ENCODE data around the gene REPIN1. TPM values are rescaled to one million over a fixed set of nuclear protein-coding genes. Genes with fewer than 3 reads are reported as not detected.
"Not testable (repeated sequence)": the region's sequence is repeated elsewhere in the genome, so short reads cannot be mapped to it uniquely, and the experiment has no call there.

The REPIN1 gene
- total and polyA plus RNA-seq, 4 donors: 31.0 to 124 (median 87.9) TPM

GRCh38 chr7:150385302-150385723 is 16.7 kb downstream of the REPIN1 start:
- Histone ChIP-seq H3K9me3 (ENCODE audit: control insufficient read depth, insufficient read depth, low read length) (no peaks in the 10 kb centered on the region), H3K4me3 (ENCODE audit: low read depth, low read length) (no peak overlapping the region), H3K4me1 (ENCODE audit: control insufficient read depth, insufficient read depth, low read length) (peaks cover 89% of the 10 kb centered on the region), H3K36me3 (ENCODE audit: control insufficient read depth, insufficient read depth, low read length) (peaks cover 38% of the 10 kb centered on the region), H3K27ac (ENCODE audit: low read depth, low read length) (peak overlapping the region; percentile 97), H3K27me3 (ENCODE audit: control insufficient read depth, insufficient read depth, low read length) (no peaks in the 10 kb centered on the region)
- peak in 2 of 6 donors; percentile 59 to 73 for DNase-seq (ENCODE audit: low read depth in 4 of 6, low spot score in 6 of 6)
- 18% methylated on average over 12 of the region's 14 CpGs for WGBS (ENCODE audit: insufficient coverage)

DNA sequence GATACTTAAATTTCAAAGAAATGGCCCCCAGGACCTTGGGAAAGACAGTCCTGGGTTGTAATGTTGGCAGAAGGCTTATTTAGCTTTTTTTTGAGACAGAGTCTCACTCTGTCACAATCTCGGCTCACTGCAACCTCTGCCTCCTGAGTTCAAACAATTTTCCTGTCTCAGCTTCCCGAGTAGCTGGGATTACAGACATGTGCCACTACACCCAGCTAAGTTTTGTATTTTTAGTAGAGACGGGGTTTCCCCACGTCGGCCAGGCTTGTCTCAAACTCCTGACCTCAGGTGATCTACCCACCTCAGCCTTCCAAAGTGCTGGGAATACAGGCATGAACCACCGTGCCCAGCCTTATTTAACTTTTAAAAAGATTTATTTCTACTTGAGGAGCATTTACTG is 17.3 kb downstream of the REPIN1 start:
- not testable (repeated sequence) for H3K27me3 ChIP-seq (ENCODE audit: control insufficient read depth, insufficient read depth, low read length); DNase-seq (ENCODE audit: low read depth in 4 of 6, low spot score in 6 of 6); H3K4me3 ChIP-seq (ENCODE audit: low read depth, low read length); H3K9me3 ChIP-seq (ENCODE audit: control insufficient read depth, insufficient read depth, low read length)
- Histone ChIP-seq H3K27ac (ENCODE audit: low read depth, low read length) (peak overlapping the region; percentile 97), H3K36me3 (ENCODE audit: control insufficient read depth, insufficient read depth, low read length) (peaks cover 38% of the 10 kb centered on the region), H3K4me1 (ENCODE audit: control insufficient read depth, insufficient read depth, low read length) (peaks cover 83% of the 10 kb centered on the region)
- WGBS (ENCODE audit: insufficient coverage): 50% methylated on average over 3 of the region's 6 CpGs

DNA sequence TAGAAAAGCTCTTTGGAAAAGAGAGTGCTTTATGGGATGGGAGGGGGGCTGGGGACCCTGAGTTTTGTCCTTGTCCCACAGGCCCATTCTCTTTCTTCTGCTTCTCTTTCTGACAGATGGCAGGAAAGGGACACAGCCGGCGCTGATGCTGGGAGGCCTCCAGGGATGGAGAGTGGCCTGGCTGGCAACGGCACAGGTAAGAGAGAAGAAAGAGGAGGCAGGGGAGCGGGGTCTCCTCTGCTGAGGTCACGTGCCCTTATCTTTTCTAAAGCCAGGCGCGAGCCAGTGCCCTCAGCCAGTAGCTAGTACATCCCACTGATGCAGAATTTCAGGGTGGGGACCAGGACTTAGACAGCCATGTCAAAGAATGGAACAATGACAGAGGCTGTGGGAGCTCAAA is 19.7 kb downstream of the REPIN1 start:
- H3K27me3 ChIP-seq (ENCODE audit: control insufficient read depth, insufficient read depth, low read length): no peaks in the 10 kb centered on the region
- no peak for DNase-seq (ENCODE audit: low read depth in 4 of 6, low spot score in 6 of 6)
- H3K36me3 ChIP-seq (ENCODE audit: control insufficient read depth, insufficient read depth, low read length): peaks cover 37% of the 10 kb centered on the region
- H3K4me3 ChIP-seq (ENCODE audit: low read depth, low read length): no peak overlapping the region
- WGBS (ENCODE audit: insufficient coverage): 35% methylated on average over 7 of the region's 7 CpGs
- peak overlapping the region; percentile 61 for H3K27ac ChIP-seq (ENCODE audit: low read depth, low read length)
- H3K9me3 ChIP-seq (ENCODE audit: control insufficient read depth, insufficient read depth, low read length): no peaks in the 10 kb centered on the region
- peaks cover 62% of the 10 kb centered on the region for H3K4me1 ChIP-seq (ENCODE audit: control insufficient read depth, insufficient read depth, low read length)

DNA sequence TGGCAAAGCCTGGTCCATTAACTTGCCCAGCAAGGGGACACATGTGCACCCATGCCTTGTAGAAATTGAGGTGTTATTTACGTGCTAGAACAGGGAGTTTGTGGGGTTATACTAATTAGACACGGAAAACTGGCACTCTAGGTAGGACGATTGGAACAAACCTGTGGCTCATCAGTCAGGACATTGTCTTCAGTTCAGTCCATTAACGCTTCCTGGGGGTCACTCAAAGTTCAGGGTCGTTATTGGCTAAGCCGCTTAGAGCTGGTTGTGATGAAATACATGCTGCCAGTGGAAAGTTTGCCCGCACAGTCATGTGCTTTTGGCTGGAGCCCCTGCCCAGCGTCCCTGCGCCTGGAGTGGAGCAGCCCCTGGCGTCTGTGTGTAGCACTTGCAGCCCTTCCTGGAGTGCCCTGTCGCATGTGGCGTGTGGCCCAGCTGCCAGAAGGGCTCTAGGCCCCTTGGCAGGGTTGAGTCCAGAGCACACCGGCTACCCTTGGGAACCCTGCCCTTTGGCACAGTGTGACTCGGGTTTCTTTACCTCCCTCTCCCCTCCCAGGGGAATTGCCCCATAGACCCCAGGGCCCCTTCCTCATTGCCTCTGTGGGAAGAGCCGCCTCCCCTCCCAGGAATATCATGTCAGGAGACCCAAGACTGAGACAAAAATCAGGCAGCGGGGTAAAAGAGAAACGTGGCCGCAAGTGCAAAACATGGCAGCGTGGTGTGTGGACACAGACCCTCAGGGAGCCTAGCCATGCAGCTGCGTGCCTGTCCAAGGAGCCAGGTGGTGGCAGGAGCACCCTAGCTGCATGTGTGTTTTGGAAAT is 20.3 kb downstream of the REPIN1 start:
- WGBS (ENCODE audit: insufficient coverage): 40% methylated on average over 20 of the region's 20 CpGs

GRCh38 chr7:150389532-150389816 is 20.9 kb downstream of the REPIN1 start:
- Histone ChIP-seq H3K4me3 (ENCODE audit: low read depth, low read length) (no peak overlapping the region), H3K27me3 (ENCODE audit: control insufficient read depth, insufficient read depth, low read length) (no peaks in the 10 kb centered on the region), H3K4me1 (ENCODE audit: control insufficient read depth, insufficient read depth, low read length) (peaks cover 50% of the 10 kb centered on the region), H3K9me3 (ENCODE audit: control insufficient read depth, insufficient read depth, low read length) (no peaks in the 10 kb centered on the region), H3K36me3 (ENCODE audit: control insufficient read depth, insufficient read depth, low read length) (peaks cover 29% of the 10 kb centered on the region), H3K27ac (ENCODE audit: low read depth, low read length) (no peak overlapping the region)
- DNase-seq (ENCODE audit: low read depth in 4 of 6, low spot score in 6 of 6): no peak
- WGBS (ENCODE audit: insufficient coverage): no CpG with 5 or more reads among the region's 5 CpGs

More for the DNA sequence above, 20.3 kb downstream of the REPIN1 start:
- no peaks in the 10 kb centered on the region for H3K27me3 ChIP-seq (ENCODE audit: control insufficient read depth, insufficient read depth, low read length)
- H3K27ac ChIP-seq (ENCODE audit: low read depth, low read length): peak overlapping the region; percentile 61
- peak in 2 of 6 donors; percentile 78 to 86 for DNase-seq (ENCODE audit: low read depth in 4 of 6, low spot score in 6 of 6)
- H3K4me3 ChIP-seq (ENCODE audit: low read depth, low read length): no peak overlapping the region
- no peaks in the 10 kb centered on the region for H3K9me3 ChIP-seq (ENCODE audit: control insufficient read depth, insufficient read depth, low read length)
- peaks cover 56% of the 10 kb centered on the region for H3K4me1 ChIP-seq (ENCODE audit: control insufficient read depth, insufficient read depth, low read length)
- H3K36me3 ChIP-seq (ENCODE audit: control insufficient read depth, insufficient read depth, low read length): peaks cover 33% of the 10 kb centered on the region

DNA sequence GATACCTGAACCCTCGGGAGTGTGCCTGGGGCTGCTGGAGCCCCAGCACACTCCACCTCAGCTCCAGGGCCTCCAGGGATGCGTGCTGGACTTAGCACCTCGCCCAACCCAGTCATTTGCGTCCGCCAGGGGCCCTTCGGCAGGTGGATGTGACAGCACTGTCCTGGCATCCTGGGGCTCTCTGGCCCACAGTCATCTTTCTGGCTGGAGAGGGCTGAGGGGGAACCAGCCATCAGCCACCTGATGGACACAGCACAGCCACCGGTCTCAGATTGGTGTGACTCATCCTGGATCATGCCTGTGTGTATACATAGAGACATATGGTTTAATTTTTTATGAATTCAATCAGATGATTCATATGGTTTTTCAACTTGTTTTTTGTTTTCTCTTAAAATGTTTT is 21.6 kb downstream of the REPIN1 start:
- no peak for DNase-seq (ENCODE audit: low read depth in 4 of 6, low spot score in 6 of 6)
- no peak overlapping the region for H3K27ac ChIP-seq (ENCODE audit: low read depth, low read length)
- H3K27me3 ChIP-seq (ENCODE audit: control insufficient read depth, insufficient read depth, low read length): no peaks in the 10 kb centered on the region

DNA sequence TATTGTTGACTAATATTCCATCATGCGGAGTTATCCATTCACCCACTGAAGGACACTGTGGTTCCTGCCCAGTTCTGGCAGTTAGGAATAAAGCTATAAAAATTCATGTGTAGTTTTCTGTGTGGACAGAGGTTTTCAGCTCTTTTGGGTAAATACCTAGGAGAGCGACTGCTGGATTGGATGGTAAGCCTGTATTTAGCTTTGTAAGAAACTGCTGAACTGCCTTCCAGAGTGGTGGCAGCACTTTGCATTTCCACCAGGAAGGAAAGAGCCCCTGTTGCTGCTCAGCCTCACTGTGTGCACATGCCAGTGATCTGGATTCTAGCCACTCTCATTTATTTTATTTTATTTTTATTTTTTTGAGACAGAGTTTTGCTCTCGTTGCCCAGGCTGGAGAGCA is 24.7 kb downstream of the REPIN1 start:
- Histone ChIP-seq H3K27me3 (ENCODE audit: control insufficient read depth, insufficient read depth, low read length) (no peaks in the 10 kb centered on the region), H3K27ac (ENCODE audit: low read depth, low read length) (no peak overlapping the region), H3K4me3 (ENCODE audit: low read depth, low read length) (no peak overlapping the region), H3K9me3 (ENCODE audit: control insufficient read depth, insufficient read depth, low read length) (no peaks in the 10 kb centered on the region), H3K36me3 (ENCODE audit: control insufficient read depth, insufficient read depth, low read length) (peaks cover 45% of the 10 kb centered on the region), H3K4me1 (ENCODE audit: control insufficient read depth, insufficient read depth, low read length) (peaks cover 27% of the 10 kb centered on the region)
- DNase-seq (ENCODE audit: low read depth in 4 of 6, low spot score in 6 of 6): no peak
- WGBS (ENCODE audit: insufficient coverage): 100% methylated on average over 1 of the region's 3 CpGs

More for the DNA sequence above, 21.6 kb downstream of the REPIN1 start:
- 87% methylated on average over 6 of the region's 7 CpGs for WGBS (ENCODE audit: insufficient coverage)
- Histone ChIP-seq H3K4me3 (ENCODE audit: low read depth, low read length) (no peak overlapping the region), H3K4me1 (ENCODE audit: control insufficient read depth, insufficient read depth, low read length) (peaks cover 43% of the 10 kb centered on the region), H3K36me3 (ENCODE audit: control insufficient read depth, insufficient read depth, low read length) (peaks cover 29% of the 10 kb centered on the region), H3K9me3 (ENCODE audit: control insufficient read depth, insufficient read depth, low read length) (no peaks in the 10 kb centered on the region)

DNA sequence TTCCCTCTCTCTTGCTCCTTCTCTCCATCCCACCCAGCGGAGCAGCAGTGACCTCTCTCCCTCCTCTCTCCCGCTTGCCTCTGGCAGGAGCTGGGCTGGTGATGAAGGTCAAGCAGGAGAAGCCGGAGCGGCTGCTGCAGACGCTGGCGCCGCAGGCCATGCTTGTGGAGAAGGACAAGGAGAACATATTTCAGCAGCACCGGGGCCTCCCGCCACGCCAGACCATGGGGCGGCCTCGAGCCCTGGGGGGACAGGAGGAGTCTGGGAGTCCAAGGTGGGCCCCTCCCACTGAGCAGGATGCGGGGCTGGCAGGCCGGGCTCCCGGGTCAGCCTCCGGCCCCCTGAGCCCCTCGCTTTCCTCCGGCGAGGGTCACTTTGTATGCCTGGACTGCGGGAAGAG is 27.8 kb downstream of the REPIN1 start:
- Histone ChIP-seq H3K27ac (ENCODE audit: low read depth, low read length) (no peak overlapping the region), H3K4me1 (ENCODE audit: control insufficient read depth, insufficient read depth, low read length) (peaks cover 26% of the 10 kb centered on the region)
- WGBS (ENCODE audit: insufficient coverage): 98% methylated on average over 19 of the region's 20 CpGs

DNA sequence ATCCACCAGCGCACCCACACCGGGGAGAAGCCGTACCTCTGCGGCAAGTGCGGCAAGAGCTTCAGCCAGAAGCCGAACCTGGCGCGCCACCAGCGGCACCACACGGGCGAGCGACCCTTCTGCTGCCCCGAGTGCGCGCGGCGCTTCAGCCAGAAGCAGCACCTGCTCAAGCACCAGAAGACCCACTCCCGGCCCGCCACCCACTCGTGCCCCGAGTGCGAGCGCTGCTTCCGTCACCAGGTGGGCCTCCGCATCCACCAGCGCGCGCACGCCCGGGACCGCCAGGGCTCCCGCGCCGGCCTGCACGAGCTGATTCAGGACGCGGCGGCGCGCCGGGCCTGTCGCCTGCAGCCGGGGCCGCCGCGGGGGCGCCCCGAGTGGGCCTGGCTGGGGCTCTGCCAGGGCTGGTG is 28.2 kb downstream of the REPIN1 start:
- Histone ChIP-seq H3K27ac (ENCODE audit: low read depth, low read length) (no peak overlapping the region), H3K4me3 (ENCODE audit: low read depth, low read length) (no peak overlapping the region), H3K27me3 (ENCODE audit: control insufficient read depth, insufficient read depth, low read length) (no peaks in the 10 kb centered on the region), H3K9me3 (ENCODE audit: control insufficient read depth, insufficient read depth, low read length) (no peaks in the 10 kb centered on the region), H3K36me3 (ENCODE audit: control insufficient read depth, insufficient read depth, low read length) (peaks cover 47% of the 10 kb centered on the region), H3K4me1 (ENCODE audit: control insufficient read depth, insufficient read depth, low read length) (peaks cover 26% of the 10 kb centered on the region)
- no peak for DNase-seq (ENCODE audit: low read depth in 4 of 6, low spot score in 6 of 6)
- WGBS (ENCODE audit: insufficient coverage): 98% methylated on average over 46 of the region's 48 CpGs

More for the DNA sequence above, 27.8 kb downstream of the REPIN1 start:
- Histone ChIP-seq H3K36me3 (ENCODE audit: control insufficient read depth, insufficient read depth, low read length) (peaks cover 47% of the 10 kb centered on the region), H3K27me3 (ENCODE audit: control insufficient read depth, insufficient read depth, low read length) (no peaks in the 10 kb centered on the region), H3K4me3 (ENCODE audit: low read depth, low read length) (no peak overlapping the region), H3K9me3 (ENCODE audit: control insufficient read depth, insufficient read depth, low read length) (no peaks in the 10 kb centered on the region)
- DNase-seq (ENCODE audit: low read depth in 4 of 6, low spot score in 6 of 6): no peak

All from spinal cord (tissue), 10 donors.